ENCODE measurements around the gene STING1.
"Not testable (repeated sequence)": the region's sequence is repeated elsewhere in the genome, so short reads cannot be mapped to it uniquely, and the experiment has no call there.

STING1 gene

GRCh38 chr5:139482050-139482889 is at the start of gene STING1:
Gene STING1, minus strand, starts transcription at chr5:139482758. Its CDS starts 1,054 bp downstream, at chr5:139481704.
- H3K27me3 ChIP-seq (ENCODE audit: control insufficient read depth in 1 of 2, insufficient read depth in 2 of 2, low read length in 2 of 2) = no peaks in the 10 kb centered on the region
- H3K4me3 ChIP-seq (ENCODE audit: low read depth in 1 of 2, low read length in 2 of 2) = peak within 1 kb of the TSS; percentile 20 to 67
- peak within 1 kb of the TSS; percentile 88 for H3K27ac ChIP-seq (ENCODE audit: low read depth, low read length)
- peak within 1 kb of the TSS; percentile 44 for H3K9ac ChIP-seq (ENCODE audit: low read length)
- no peaks in the 10 kb centered on the region for H3K9me3 ChIP-seq (ENCODE audit: low read length)
- H3K36me3 ChIP-seq (ENCODE audit: insufficient read depth, low read length) = peaks cover 10% of the 10 kb centered on the region
- H3K4me1 ChIP-seq (ENCODE audit: insufficient read depth, low read length) = peaks cover 19% of the 10 kb centered on the region

- H3K27ac ChIP-seq (ENCODE audit: low read depth, low read length) = no peak overlapping the region
- no peaks in the 10 kb centered on the region for H3K36me3 ChIP-seq (ENCODE audit: insufficient read depth, low read length)
- H3K9ac ChIP-seq (ENCODE audit: low read length) = no peak overlapping the region
- H3K4me3 ChIP-seq (ENCODE audit: low read depth in 1 of 2, low read length in 2 of 2) = no peak overlapping the region
- H3K27me3 ChIP-seq (ENCODE audit: control insufficient read depth in 1 of 2, insufficient read depth in 2 of 2, low read length in 2 of 2) = no peaks in the 10 kb centered on the region
- no peaks in the 10 kb centered on the region for H3K9me3 ChIP-seq (ENCODE audit: low read length)
- H3K4me1 ChIP-seq (ENCODE audit: insufficient read depth, low read length) = no peaks in the 10 kb centered on the region
Observed at GRCh38 chr5:139531772-139532169, 49.2 kb upstream of the STING1 start.

- not testable (repeated sequence) for H3K27ac ChIP-seq (ENCODE audit: low read depth, low read length); H3K9ac ChIP-seq (ENCODE audit: low read length); H3K9me3 ChIP-seq (ENCODE audit: low read length); H3K27me3 ChIP-seq (ENCODE audit: control insufficient read depth in 1 of 2, insufficient read depth in 2 of 2, low read length in 2 of 2); H3K4me1 ChIP-seq (ENCODE audit: insufficient read depth, low read length); H3K4me3 ChIP-seq (ENCODE audit: low read depth in 1 of 2, low read length in 2 of 2); H3K36me3 ChIP-seq (ENCODE audit: insufficient read depth, low read length)
Observed at GRCh38 chr5:139530079-139530478, 47.5 kb upstream of the STING1 start.

GRCh38 chr5:139528695-139529094 is 46.1 kb upstream of the STING1 start:
- not testable (repeated sequence) for H3K9me3 ChIP-seq (ENCODE audit: low read length); H3K4me1 ChIP-seq (ENCODE audit: insufficient read depth, low read length); H3K27me3 ChIP-seq (ENCODE audit: control insufficient read depth in 1 of 2, insufficient read depth in 2 of 2, low read length in 2 of 2); H3K36me3 ChIP-seq (ENCODE audit: insufficient read depth, low read length); H3K27ac ChIP-seq (ENCODE audit: low read depth, low read length); H3K4me3 ChIP-seq (ENCODE audit: low read depth in 1 of 2, low read length in 2 of 2); H3K9ac ChIP-seq (ENCODE audit: low read length)

GRCh38 chr5:139527896-139528467 is 45.4 kb upstream of the STING1 start:
- H3K36me3 ChIP-seq (ENCODE audit: insufficient read depth, low read length); H3K4me3 ChIP-seq (ENCODE audit: low read depth in 1 of 2, low read length in 2 of 2); H3K9ac ChIP-seq (ENCODE audit: low read length); H3K27me3 ChIP-seq (ENCODE audit: control insufficient read depth in 1 of 2, insufficient read depth in 2 of 2, low read length in 2 of 2); H3K27ac ChIP-seq (ENCODE audit: low read depth, low read length); H3K9me3 ChIP-seq (ENCODE audit: low read length); H3K4me1 ChIP-seq (ENCODE audit: insufficient read depth, low read length): not testable (repeated sequence)

GRCh38 chr5:139527090-139527470 is 44.5 kb upstream of the STING1 start:
- not testable (repeated sequence) for H3K36me3 ChIP-seq (ENCODE audit: insufficient read depth, low read length); H3K27me3 ChIP-seq (ENCODE audit: control insufficient read depth in 1 of 2, insufficient read depth in 2 of 2, low read length in 2 of 2); H3K9me3 ChIP-seq (ENCODE audit: low read length); H3K4me3 ChIP-seq (ENCODE audit: low read depth in 1 of 2, low read length in 2 of 2); H3K4me1 ChIP-seq (ENCODE audit: insufficient read depth, low read length); H3K9ac ChIP-seq (ENCODE audit: low read length); H3K27ac ChIP-seq (ENCODE audit: low read depth, low read length)

- not testable (repeated sequence) for H3K4me3 ChIP-seq (ENCODE audit: low read depth in 1 of 2, low read length in 2 of 2); H3K36me3 ChIP-seq (ENCODE audit: insufficient read depth, low read length); H3K9ac ChIP-seq (ENCODE audit: low read length); H3K27me3 ChIP-seq (ENCODE audit: control insufficient read depth in 1 of 2, insufficient read depth in 2 of 2, low read length in 2 of 2); H3K9me3 ChIP-seq (ENCODE audit: low read length); H3K27ac ChIP-seq (ENCODE audit: low read depth, low read length); H3K4me1 ChIP-seq (ENCODE audit: insufficient read depth, low read length)
Observed at GRCh38 chr5:139526309-139527089, 43.9 kb upstream of the STING1 start.

GRCh38 chr5:139525586-139526308 is 43.2 kb upstream of the STING1 start:
- not testable (repeated sequence) for H3K27me3 ChIP-seq (ENCODE audit: control insufficient read depth in 1 of 2, insufficient read depth in 2 of 2, low read length in 2 of 2); H3K4me1 ChIP-seq (ENCODE audit: insufficient read depth, low read length); H3K36me3 ChIP-seq (ENCODE audit: insufficient read depth, low read length); H3K9ac ChIP-seq (ENCODE audit: low read length); H3K27ac ChIP-seq (ENCODE audit: low read depth, low read length); H3K9me3 ChIP-seq (ENCODE audit: low read length); H3K4me3 ChIP-seq (ENCODE audit: low read depth in 1 of 2, low read length in 2 of 2)

- Histone ChIP-seq H3K9me3 (ENCODE audit: low read length) (no peaks in the 10 kb centered on the region), H3K36me3 (ENCODE audit: insufficient read depth, low read length) (no peaks in the 10 kb centered on the region), H3K4me3 (ENCODE audit: low read depth in 1 of 2, low read length in 2 of 2) (no peak overlapping the region), H3K27me3 (ENCODE audit: control insufficient read depth in 1 of 2, insufficient read depth in 2 of 2, low read length in 2 of 2) (no peaks in the 10 kb centered on the region), H3K4me1 (ENCODE audit: insufficient read depth, low read length) (no peaks in the 10 kb centered on the region), H3K9ac (ENCODE audit: low read length) (no peak overlapping the region), H3K27ac (ENCODE audit: low read depth, low read length) (no peak overlapping the region)
Observed at GRCh38 chr5:139524940-139525585, 42.5 kb upstream of the STING1 start.

- Histone ChIP-seq H3K36me3 (ENCODE audit: insufficient read depth, low read length) (no peaks in the 10 kb centered on the region), H3K4me3 (ENCODE audit: low read depth in 1 of 2, low read length in 2 of 2) (no peak overlapping the region), H3K27me3 (ENCODE audit: control insufficient read depth in 1 of 2, insufficient read depth in 2 of 2, low read length in 2 of 2) (no peaks in the 10 kb centered on the region), H3K27ac (ENCODE audit: low read depth, low read length) (no peak overlapping the region), H3K9ac (ENCODE audit: low read length) (no peak overlapping the region), H3K9me3 (ENCODE audit: low read length) (no peaks in the 10 kb centered on the region), H3K4me1 (ENCODE audit: insufficient read depth, low read length) (no peaks in the 10 kb centered on the region)
Observed at GRCh38 chr5:139524446-139524845, 41.9 kb upstream of the STING1 start.
